Stimulated activated CD8-positive, alpha-beta memory T cell treated with anti-CD3 and anti-CD28 coated beads, Interleukin-15, amount 100 ng/mL, for 24 hours (primary cell): ENCODE results near the gene TDRD1.

ENCODE experiments used
- DNase-seq: peaks from one replicate; pipeline ENCODE4 v3.0.0-alpha.2; 2020; ENCODE audit warnings: low read depth

Gene TDRD1

GRCh38 chr10:114176511-114176910 is 2.6 kb upstream of the TDRD1 start:
- DNase-seq, result no peak

GRCh38 chr10:114179747-114180146 is 594 bp downstream of the TDRD1 start:
- DNase-seq, result no peak

GRCh38 chr10:114180937-114181336 is 1.8 kb downstream of the TDRD1 start:
- DNase-seq, result no peak

GRCh38 chr10:114181971-114182370 is 2.8 kb downstream of the TDRD1 start:
- DNase-seq, result no peak

- no peak for DNase-seq
These were observed 4.4 kb downstream of the TDRD1 start for GRCh38 chr10:114183563-114183962.

GRCh38 chr10:114184276-114184675 is 5.1 kb downstream of the TDRD1 start:
- no peak for DNase-seq

GRCh38 chr10:114188001-114188400 is 8.8 kb downstream of the TDRD1 start:
- no peak for DNase-seq

- no peak for DNase-seq
These were observed 9.7 kb downstream of the TDRD1 start for GRCh38 chr10:114188900-114189299.

- no peak for DNase-seq
These were observed 10.5 kb downstream of the TDRD1 start for GRCh38 chr10:114189700-114190099.

- no peak for DNase-seq
These were observed 15.9 kb downstream of the TDRD1 start for GRCh38 chr10:114195079-114195478.

GRCh38 chr10:114199239-114199638 is 20.1 kb downstream of the TDRD1 start:
- DNase-seq, result no peak

GRCh38 chr10:114202812-114203211 is 23.7 kb downstream of the TDRD1 start:
- DNase-seq, result no peak

- DNase-seq, result no peak
These were observed 27.7 kb downstream of the TDRD1 start for GRCh38 chr10:114206902-114207301.

- no peak for DNase-seq
These were observed 28.2 kb downstream of the TDRD1 start for GRCh38 chr10:114207349-114207748.

- no peak for DNase-seq
These were observed 29.2 kb downstream of the TDRD1 start for GRCh38 chr10:114208351-114208750.

- DNase-seq, result no peak
These were observed 33.0 kb downstream of the TDRD1 start for GRCh38 chr10:114212153-114212552.

GRCh38 chr10:114215033-114215432 is 35.9 kb downstream of the TDRD1 start:
- no peak for DNase-seq

- no peak for DNase-seq
These were observed 41.1 kb downstream of the TDRD1 start for GRCh38 chr10:114220281-114220680.

GRCh38 chr10:114221235-114221634 is 42.1 kb downstream of the TDRD1 start:
- no peak for DNase-seq

GRCh38 chr10:114223066-114223465 is 43.9 kb downstream of the TDRD1 start:
- no peak for DNase-seq

- DNase-seq, result no peak
These were observed 49.0 kb downstream of the TDRD1 start for GRCh38 chr10:114228156-114228555.

GRCh38 chr10:114232561-114233176 is 53.5 kb downstream of the TDRD1 start:
- no peak for DNase-seq

- no peak for DNase-seq
These were observed 54.3 kb downstream of the TDRD1 start for GRCh38 chr10:114233482-114233881.

GRCh38 chr10:114234132-114234531 is 55.0 kb downstream of the TDRD1 start:
- DNase-seq, result no peak
